WTC11 (cell line): ENCODE measurements around the gene PIKFYVE.
"Not testable (repeated sequence)": the region's sequence is repeated elsewhere in the genome, so short reads cannot be mapped to it uniquely, and the experiment has no call there.

ENCODE experiments used
- CBFB ChIP-seq: sonication (generic); formaldehyde crosslinking; IDR thresholded peaks from 2 replicates; pipeline ENCODE4 v1.8.1; 2022; ENCODE audit warnings: mild to moderate bottlenecking, low read depth, missing genetic modification reagents
- FOXJ3 ChIP-seq: sonication (generic); formaldehyde crosslinking; IDR thresholded peaks from 2 replicates; pipeline ENCODE4 v1.9.0; 2021; ENCODE audit warnings: missing genetic modification reagents, mild to moderate bottlenecking, borderline replicate concordance
- HMGXB4 ChIP-seq: sonication (generic); formaldehyde crosslinking; IDR thresholded peaks from 2 replicates; pipeline ENCODE4 v1.8.1; 2023; ENCODE audit warnings: mild to moderate bottlenecking, moderate library complexity, missing genetic modification reagents
- MLX ChIP-seq: sonication (generic); formaldehyde crosslinking; IDR thresholded peaks from 2 replicates; pipeline ENCODE4 v1.8.1; 2023; ENCODE audit warnings: mild to moderate bottlenecking, missing genetic modification reagents, moderate library complexity
- NFYB ChIP-seq: sonication (generic); formaldehyde crosslinking; conservative IDR thresholded peaks from 2 replicates; pipeline ENCODE4 v1.8.0; 2022; ENCODE audit warnings: low read depth, missing genetic modification reagents
- NR3C1 ChIP-seq: sonication (generic); formaldehyde crosslinking; conservative IDR thresholded peaks from 2 replicates; pipeline ENCODE4 v1.8.1; 2023; ENCODE audit warnings: low read depth, mild to moderate bottlenecking, missing genetic modification reagents
- PRDM15 ChIP-seq: sonication (generic); formaldehyde crosslinking; IDR thresholded peaks from 2 replicates; pipeline ENCODE4 v1.8.0; 2022; ENCODE audit warnings: missing genetic modification reagents
- PREB ChIP-seq: sonication (generic); formaldehyde crosslinking; IDR thresholded peaks from 2 replicates; pipeline ENCODE4 v1.8.1; 2022; ENCODE audit warnings: mild to moderate bottlenecking, missing genetic modification reagents, moderate library complexity, borderline replicate concordance
- PRRX2 ChIP-seq: fragments of 250-450 bp; sonication (Bioruptor Pico); IDR thresholded peaks from 2 replicates; pipeline ENCODE4 v1.8.0; 2021; ENCODE audit warnings: mild to moderate bottlenecking
- USF2 ChIP-seq: sonication (generic); formaldehyde crosslinking; IDR thresholded peaks from 2 replicates; pipeline ENCODE4 v1.8.1; 2023; ENCODE audit warnings: mild to moderate bottlenecking, missing genetic modification reagents, moderate library complexity
- ZNF121 ChIP-seq: sonication (generic); formaldehyde crosslinking; IDR thresholded peaks from 2 replicates; pipeline ENCODE4 v1.8.0; 2023; ENCODE audit warnings: missing genetic modification reagents
- TF ChIP-seq, protein P1 (sequence below): fragments of 200-600 bp; IDR thresholded peaks from 2 replicates; pipeline ENCODE4 v1.8.0; 2022; ENCODE audit warnings: antibody characterized with exemption
- TF ChIP-seq, protein P2 (sequence below): sonication (generic); formaldehyde crosslinking; IDR thresholded peaks from 2 replicates; pipeline ENCODE4 v1.8.0; 2022; ENCODE audit warnings: mild to moderate bottlenecking, missing genetic modification reagents

DNA sequence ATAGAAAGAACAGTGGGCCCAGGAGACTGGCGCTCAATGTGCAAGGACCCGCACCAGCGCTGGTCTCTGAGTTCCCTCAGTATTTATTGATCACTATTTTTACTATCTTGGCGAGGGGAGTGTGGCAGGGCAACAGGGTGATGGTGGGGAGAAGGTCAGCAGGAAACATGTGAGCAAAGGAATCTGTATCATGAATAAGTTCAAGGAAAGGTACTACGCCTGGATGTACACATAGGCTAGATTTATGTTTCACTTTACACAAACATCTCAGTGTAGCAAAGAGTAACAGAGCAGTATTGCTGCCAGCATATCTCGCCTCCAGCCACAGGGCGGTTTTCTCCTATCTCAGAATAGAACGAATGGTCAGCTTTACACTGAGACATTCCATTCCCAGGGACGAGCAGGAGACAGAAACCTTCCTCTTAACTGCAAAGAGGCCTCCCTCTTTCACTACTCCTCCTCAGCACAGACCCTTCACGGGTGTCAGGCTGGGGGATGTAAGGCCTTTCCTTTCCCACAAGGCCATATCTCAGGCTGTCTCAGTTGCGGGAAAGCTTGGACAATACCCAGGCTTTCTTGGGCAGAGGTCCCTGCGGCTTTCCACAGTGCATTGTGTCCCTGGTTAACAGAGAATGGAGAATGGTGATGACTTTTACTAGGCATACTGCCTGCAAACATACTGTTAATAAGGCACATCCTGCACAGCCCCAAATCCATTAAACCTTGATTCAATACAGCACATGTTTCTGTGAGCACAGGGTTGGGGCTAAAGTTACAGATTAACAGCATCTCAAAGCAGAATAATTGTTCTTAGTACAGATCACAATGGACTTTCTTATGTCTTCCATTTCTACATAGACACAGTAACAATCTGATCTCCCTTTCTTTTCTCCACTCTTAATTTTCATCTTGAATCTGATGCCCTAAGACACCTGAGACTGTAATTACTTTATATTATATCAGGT lies 8.9 kb upstream of the PIKFYVE start:
- TF ChIP-seq, protein P1, sequence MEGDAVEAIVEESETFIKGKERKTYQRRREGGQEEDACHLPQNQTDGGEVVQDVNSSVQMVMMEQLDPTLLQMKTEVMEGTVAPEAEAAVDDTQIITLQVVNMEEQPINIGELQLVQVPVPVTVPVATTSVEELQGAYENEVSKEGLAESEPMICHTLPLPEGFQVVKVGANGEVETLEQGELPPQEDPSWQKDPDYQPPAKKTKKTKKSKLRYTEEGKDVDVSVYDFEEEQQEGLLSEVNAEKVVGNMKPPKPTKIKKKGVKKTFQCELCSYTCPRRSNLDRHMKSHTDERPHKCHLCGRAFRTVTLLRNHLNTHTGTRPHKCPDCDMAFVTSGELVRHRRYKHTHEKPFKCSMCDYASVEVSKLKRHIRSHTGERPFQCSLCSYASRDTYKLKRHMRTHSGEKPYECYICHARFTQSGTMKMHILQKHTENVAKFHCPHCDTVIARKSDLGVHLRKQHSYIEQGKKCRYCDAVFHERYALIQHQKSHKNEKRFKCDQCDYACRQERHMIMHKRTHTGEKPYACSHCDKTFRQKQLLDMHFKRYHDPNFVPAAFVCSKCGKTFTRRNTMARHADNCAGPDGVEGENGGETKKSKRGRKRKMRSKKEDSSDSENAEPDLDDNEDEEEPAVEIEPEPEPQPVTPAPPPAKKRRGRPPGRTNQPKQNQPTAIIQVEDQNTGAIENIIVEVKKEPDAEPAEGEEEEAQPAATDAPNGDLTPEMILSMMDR, result not testable (repeated sequence)
- TF ChIP-seq, protein P2, sequence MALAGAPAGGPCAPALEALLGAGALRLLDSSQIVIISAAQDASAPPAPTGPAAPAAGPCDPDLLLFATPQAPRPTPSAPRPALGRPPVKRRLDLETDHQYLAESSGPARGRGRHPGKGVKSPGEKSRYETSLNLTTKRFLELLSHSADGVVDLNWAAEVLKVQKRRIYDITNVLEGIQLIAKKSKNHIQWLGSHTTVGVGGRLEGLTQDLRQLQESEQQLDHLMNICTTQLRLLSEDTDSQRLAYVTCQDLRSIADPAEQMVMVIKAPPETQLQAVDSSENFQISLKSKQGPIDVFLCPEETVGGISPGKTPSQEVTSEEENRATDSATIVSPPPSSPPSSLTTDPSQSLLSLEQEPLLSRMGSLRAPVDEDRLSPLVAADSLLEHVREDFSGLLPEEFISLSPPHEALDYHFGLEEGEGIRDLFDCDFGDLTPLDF, result not testable (repeated sequence)
- not testable (repeated sequence) for TF ChIP-seq PRRX2 (CRISPR knock-in tag); PREB (CRISPR knock-in tag); NFYB (CRISPR knock-in tag); PRDM15 (CRISPR knock-in tag); NR3C1 (CRISPR knock-in tag); MLX (CRISPR knock-in tag); FOXJ3 (CRISPR knock-in tag); HMGXB4 (CRISPR knock-in tag); CBFB (CRISPR knock-in tag); USF2; ZNF121 (CRISPR knock-in tag)
